Endothelial cell (in vitro differentiated cells): Measurements from ENCODE around the gene SWSAP1. TPM values are rescaled to one million over a fixed set of nuclear protein-coding genes. Genes with fewer than 3 reads are reported as not detected.

ENCODE experiments used
- DNase-seq: peaks from one replicate; pipeline ENCODE4 v3.0.0; 2021; ENCODE audit warnings: low spot score
- H3K27ac Mint-ChIP-seq: one replicate; pipeline ENCODE4 v1.8.0; 2021; ENCODE audit warnings: mixed read lengths, inconsistent platforms; ENCODE audit not compliant: unreplicated experiment
- H3K27me3 Mint-ChIP-seq: one replicate; pipeline ENCODE4 v1.8.0; 2021; ENCODE audit warnings: mild to moderate bottlenecking, moderate library complexity, mixed read lengths, inconsistent platforms; ENCODE audit not compliant: unreplicated experiment
- H3K36me3 Mint-ChIP-seq: one replicate; pipeline ENCODE4 v1.8.0; 2021; ENCODE audit warnings: mild to moderate bottlenecking, low read depth, mixed read lengths, inconsistent platforms; ENCODE audit not compliant: unreplicated experiment
- H3K4me1 Mint-ChIP-seq: one replicate; pipeline ENCODE4 v1.8.0; 2021; ENCODE audit warnings: mild to moderate bottlenecking, mixed read lengths, inconsistent platforms; ENCODE audit not compliant: unreplicated experiment
- H3K4me3 Mint-ChIP-seq: one replicate; pipeline ENCODE4 v1.8.0; 2021; ENCODE audit warnings: mild to moderate bottlenecking, mixed read lengths, inconsistent platforms; ENCODE audit not compliant: unreplicated experiment
- H3K9me3 Mint-ChIP-seq: one replicate; pipeline ENCODE4 v1.8.0; 2021; ENCODE audit warnings: mixed read lengths, inconsistent platforms; ENCODE audit not compliant: unreplicated experiment
- total RNA-seq: library from RNA; stranded (reverse); fragmentation: NEBNext Ultra II Directional; extraction: Animal tissue kit (Norgen Biotek cat#: 25700); gene quantifications from one replicate; pipeline ENCODE4 v1.2.1, GENCODE V29; 2021; ENCODE audit not compliant: unreplicated experiment
- TF ChIP-seq, protein P1 (sequence below): fragments of 200-600 bp; sonication (generic); IDR thresholded peaks from one replicate; pipeline ENCODE4 v1.5.0; 2021; ENCODE audit warnings: antibody characterized with exemption; ENCODE audit not compliant: unreplicated experiment

Gene SWSAP1
- total RNA-seq, 1 donor from 2014 or later = 3.3 TPM

DNA sequence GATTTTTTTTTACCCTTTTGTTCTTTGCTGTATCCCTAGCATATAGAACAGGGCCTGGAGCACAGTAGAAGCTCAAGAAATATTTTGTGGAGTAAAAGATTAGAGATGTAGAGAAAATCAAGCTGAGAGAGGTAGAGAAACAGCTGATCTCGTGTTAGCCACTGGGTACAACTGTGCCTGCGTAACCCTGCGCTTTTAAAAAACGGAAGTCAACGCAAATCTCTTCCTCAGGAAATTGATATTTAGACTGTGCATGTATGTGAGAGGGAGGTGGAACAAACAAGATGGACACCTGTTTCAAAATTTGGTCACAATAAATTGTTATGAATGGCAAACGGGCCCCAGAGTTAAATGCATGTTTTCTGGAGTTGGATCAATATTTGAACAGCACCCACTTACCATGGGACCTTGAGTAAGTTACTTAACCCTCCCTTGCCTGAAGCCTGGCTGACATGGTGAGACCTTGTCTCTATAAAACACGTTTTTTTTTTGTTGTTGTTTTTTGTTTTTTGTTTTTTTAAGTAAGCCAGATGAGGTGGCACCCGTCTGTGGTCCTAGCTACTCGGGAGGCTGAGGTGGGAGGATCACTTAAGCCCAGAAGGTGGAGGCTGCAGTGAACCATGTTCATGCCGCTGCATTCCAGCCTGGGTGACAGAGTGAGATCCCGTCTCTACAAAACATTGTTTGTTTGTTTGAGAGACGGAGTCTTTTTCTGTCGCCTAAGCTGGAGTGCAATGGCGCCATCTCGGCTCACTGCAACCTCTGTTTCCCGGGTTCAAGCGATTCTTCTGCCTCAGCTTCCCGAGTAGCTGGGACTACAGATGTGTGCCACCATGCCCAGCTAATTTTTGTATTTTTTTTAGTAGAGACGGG lies 12.9 kb downstream of the SWSAP1 start:
- H3K36me3 Mint-ChIP-seq = no peaks in the 10 kb centered on the region
- DNase-seq = no peak
- no peak overlapping the region for H3K4me3 Mint-ChIP-seq
- no peak overlapping the region for H3K27ac Mint-ChIP-seq
- H3K9me3 Mint-ChIP-seq = no peaks in the 10 kb centered on the region
- peaks cover 4% of the 10 kb centered on the region for H3K27me3 Mint-ChIP-seq
- H3K4me1 Mint-ChIP-seq = peaks cover 4% of the 10 kb centered on the region
- TF ChIP-seq, protein P1, sequence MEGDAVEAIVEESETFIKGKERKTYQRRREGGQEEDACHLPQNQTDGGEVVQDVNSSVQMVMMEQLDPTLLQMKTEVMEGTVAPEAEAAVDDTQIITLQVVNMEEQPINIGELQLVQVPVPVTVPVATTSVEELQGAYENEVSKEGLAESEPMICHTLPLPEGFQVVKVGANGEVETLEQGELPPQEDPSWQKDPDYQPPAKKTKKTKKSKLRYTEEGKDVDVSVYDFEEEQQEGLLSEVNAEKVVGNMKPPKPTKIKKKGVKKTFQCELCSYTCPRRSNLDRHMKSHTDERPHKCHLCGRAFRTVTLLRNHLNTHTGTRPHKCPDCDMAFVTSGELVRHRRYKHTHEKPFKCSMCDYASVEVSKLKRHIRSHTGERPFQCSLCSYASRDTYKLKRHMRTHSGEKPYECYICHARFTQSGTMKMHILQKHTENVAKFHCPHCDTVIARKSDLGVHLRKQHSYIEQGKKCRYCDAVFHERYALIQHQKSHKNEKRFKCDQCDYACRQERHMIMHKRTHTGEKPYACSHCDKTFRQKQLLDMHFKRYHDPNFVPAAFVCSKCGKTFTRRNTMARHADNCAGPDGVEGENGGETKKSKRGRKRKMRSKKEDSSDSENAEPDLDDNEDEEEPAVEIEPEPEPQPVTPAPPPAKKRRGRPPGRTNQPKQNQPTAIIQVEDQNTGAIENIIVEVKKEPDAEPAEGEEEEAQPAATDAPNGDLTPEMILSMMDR = no peak

DNA sequence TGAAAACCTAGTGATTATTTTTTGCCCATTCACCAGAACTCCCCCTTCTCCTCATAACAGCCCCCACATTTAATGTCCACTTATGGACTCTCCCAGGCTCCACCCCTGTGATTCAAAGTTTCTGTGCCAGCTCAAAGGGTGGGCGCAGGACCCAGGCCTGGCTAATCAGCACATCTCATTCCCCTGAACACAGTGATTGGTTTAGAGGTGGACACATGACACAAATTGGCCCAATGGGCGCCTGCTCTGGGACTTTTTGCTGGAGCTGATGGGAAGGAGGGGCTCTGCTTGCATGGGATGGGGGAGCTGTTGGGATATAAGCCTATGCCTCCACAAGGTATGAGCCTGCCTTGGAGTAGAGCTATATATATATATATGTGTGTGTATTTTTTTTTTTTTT lies 15.9 kb downstream of the SWSAP1 start:
- Mint-ChIP-seq H3K4me3 (no peak overlapping the region), H3K4me1 (peaks cover 4% of the 10 kb centered on the region), H3K27me3 (peaks cover 1% of the 10 kb centered on the region), H3K36me3 (peaks cover 3% of the 10 kb centered on the region), H3K9me3 (no peaks in the 10 kb centered on the region), H3K27ac (no peak overlapping the region)
- TF ChIP-seq, protein P1 = no peak
- no peak for DNase-seq

DNA sequence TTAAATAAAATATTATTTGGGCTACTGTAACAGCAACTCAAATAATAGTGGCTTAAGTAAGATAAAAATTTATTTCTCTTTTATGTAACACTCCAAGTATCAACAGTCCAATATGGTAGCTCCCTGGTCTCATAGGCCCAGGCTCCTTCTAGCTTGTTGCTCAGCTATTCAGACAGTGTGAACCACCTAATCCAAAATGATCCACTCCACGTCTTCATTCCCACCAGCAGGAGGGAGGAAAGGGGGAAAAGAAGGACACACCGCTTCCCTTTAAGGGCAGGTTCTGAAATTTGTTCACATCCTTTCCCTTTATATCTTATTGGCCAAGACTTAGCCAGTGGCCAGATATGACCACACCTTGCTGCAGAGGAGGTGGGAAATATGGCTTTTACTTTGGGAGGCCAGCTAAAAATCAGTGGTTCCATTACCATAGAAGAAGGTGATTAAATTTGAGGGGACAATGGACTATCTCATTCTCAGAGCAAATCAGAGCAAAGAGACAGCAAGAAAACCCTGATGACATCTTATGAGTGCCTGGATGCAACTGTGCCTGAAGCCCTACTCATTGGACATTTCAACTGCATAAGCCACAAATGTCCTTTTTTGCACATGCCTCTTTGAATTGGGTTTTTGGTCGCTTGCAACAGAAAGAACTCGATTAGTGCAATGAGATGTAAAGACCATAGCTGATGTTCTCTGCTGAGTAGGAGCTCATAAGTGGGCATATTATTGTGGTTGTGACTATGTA lies 16.6 kb downstream of the SWSAP1 start:
- Mint-ChIP-seq H3K27me3 (peaks cover 3% of the 10 kb centered on the region), H3K4me1 (peaks cover 4% of the 10 kb centered on the region), H3K9me3 (no peaks in the 10 kb centered on the region), H3K27ac (no peak overlapping the region), H3K36me3 (peaks cover 3% of the 10 kb centered on the region), H3K4me3 (no peak overlapping the region)
- DNase-seq = no peak
- TF ChIP-seq, protein P1 = no peak

DNA sequence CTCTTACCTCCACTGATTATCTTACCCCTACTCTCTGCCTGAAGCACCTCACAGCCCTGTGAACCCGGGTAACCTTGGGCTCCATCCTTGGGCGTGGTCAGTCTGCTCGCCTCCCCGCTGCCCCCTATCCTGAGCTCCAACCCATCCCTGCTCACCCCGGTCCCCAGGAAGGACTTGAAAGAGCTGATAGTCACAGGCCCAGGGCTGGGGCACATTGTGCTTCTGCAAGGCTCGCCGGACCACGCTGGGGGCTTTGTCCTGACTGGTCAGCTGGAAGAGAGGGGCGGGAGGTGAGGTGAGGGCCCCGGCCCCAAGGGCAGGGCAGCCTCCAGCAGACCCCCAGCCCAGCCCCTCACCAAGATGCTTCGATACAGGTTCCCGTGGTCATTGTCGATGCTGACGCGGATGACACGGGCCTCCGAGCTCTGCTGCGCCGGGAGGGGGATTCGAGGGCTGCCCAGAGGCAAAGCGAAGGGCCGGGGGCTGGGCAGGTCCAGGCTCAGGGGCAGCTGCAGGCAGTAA lies 22.7 kb downstream of the SWSAP1 start:
- no peak overlapping the region for H3K27ac Mint-ChIP-seq
- H3K9me3 Mint-ChIP-seq = no peaks in the 10 kb centered on the region
- no peak for DNase-seq
- peaks cover 2% of the 10 kb centered on the region for H3K27me3 Mint-ChIP-seq
- peaks cover 4% of the 10 kb centered on the region for H3K4me1 Mint-ChIP-seq
- TF ChIP-seq, protein P1 = no peak
- H3K4me3 Mint-ChIP-seq = no peak overlapping the region
- H3K36me3 Mint-ChIP-seq = peaks cover 3% of the 10 kb centered on the region
